Measurements from ENCODE around the gene RBBP4.

GRCh38 chr1:32705516-32705915 lies 54.5 kb downstream of the RBBP4 start:
- TF ChIP-seq, protein P1, sequence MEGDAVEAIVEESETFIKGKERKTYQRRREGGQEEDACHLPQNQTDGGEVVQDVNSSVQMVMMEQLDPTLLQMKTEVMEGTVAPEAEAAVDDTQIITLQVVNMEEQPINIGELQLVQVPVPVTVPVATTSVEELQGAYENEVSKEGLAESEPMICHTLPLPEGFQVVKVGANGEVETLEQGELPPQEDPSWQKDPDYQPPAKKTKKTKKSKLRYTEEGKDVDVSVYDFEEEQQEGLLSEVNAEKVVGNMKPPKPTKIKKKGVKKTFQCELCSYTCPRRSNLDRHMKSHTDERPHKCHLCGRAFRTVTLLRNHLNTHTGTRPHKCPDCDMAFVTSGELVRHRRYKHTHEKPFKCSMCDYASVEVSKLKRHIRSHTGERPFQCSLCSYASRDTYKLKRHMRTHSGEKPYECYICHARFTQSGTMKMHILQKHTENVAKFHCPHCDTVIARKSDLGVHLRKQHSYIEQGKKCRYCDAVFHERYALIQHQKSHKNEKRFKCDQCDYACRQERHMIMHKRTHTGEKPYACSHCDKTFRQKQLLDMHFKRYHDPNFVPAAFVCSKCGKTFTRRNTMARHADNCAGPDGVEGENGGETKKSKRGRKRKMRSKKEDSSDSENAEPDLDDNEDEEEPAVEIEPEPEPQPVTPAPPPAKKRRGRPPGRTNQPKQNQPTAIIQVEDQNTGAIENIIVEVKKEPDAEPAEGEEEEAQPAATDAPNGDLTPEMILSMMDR (IDR thresholded peaks at IDR 0.05), result no peak
- TF ChIP-seq POLR2A (IDR thresholded peaks at IDR 0.05) (no peak), EP300 (IDR thresholded peaks at IDR 0.05; ENCODE audit: low read depth) (no peak), POLR2AphosphoS5 (IDR thresholded peaks at IDR 0.05) (no peak)

Data from transverse colon (tissue), 4 donors.